ENCODE data around the gene ATG7. TPM values are rescaled to one million over a fixed set of nuclear protein-coding genes. Genes with fewer than 3 reads are reported as not detected.
"Not testable (repeated sequence)": the region's sequence is repeated elsewhere in the genome, so short reads cannot be mapped to it uniquely, and the experiment has no call there.

ATG7 gene
- total RNA-seq, 5 donors from 2014 or later (not counting 1 experiment from before 2014, with no cell fraction given): 29.0 to 39.3 (median 37.4) TPM

DNA sequence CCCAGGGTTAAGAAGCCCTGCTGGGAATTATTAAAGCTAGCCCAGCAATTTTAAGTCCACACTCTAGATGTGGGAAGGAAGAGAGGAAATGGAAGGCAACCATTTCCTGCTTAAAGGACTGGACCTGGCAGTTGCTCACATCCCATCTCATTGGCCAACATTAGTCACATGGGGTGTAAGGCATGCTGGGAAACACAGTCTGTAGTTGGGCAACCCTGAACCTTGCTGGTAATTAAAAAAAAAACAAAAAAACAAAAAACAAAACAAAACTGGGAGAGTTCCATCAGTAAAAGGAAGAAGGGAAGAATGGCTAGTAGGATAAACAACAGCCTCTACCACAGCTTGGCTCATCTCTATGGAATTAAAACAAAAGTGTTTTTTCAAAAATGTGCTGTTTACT lies 235.5 kb downstream of the ATG7 start:
- no peak overlapping the region for H3K27ac ChIP-seq (ENCODE audit: low read length)

DNA sequence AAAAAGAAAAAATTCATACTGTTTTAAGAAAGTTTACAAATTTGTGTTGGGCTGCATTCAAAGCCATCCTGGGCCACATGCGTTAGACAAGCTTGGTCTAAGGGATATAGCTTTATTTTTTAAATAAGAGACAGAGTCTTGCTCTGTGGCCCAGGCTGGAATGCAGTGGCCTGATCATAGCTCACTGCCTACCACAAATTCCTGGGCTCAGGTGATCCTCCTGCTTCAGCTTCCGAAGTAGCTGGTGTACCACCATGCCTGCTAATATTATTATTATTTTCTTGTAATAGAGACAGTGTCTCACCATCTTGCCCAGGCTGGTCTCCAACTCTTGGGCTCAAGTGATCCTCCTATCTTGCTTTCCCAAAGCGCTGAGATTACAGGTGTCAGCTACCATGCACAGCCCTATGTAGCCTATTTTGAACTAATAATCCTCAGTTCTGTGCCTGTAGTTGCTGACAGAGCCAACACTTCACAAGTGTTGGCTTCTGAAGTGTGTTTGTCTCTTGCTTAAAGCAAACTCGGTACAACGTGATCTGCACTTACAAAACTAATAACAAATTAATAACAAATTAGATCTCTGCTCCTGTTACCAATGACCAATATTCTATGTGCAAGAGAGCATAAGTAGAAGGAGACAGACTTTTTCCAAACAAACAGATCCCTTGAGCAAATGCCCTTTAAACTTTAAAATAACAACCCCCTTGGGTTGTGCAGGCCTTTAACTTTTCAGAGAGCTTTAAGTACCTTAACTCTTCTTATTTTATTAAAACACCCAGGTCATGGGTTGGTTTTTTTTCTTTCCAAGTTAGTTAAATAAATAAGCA lies 236.4 kb downstream of the ATG7 start:
- no peak for DNase-seq
- WGBS (ENCODE audit: insufficient coverage): 100% methylated on average over 2 of the region's 5 CpGs
- no peaks in the 10 kb centered on the region for H3K9me3 Mint-ChIP-seq
- Histone ChIP-seq H3K9me3 (no peaks in the 10 kb centered on the region), H3K27me3 (replicated peaks in 1 of 2; ENCODE audit: control insufficient read depth in 2 of 2, extremely low read depth in 1 of 2, insufficient read depth in 2 of 2, low read length in 1 of 2) (no peaks in the 10 kb centered on the region), H3K4me1 (ENCODE audit: control insufficient read depth in 1 of 2, extremely low read depth in 1 of 2, insufficient read depth in 2 of 2, low read length in 2 of 2) (no peaks in the 10 kb centered on the region), H3K4me3 (ENCODE audit: control insufficient read depth in 1 of 2, extremely low read depth in 1 of 2, low read length in 1 of 2) (no peak overlapping the region), H3K27ac (ENCODE audit: low read length) (no peak overlapping the region), H3K36me3 (ENCODE audit: control insufficient read depth in 2 of 2, extremely low read depth in 1 of 2, insufficient read depth in 1 of 2, low read length in 1 of 2) (no peaks in the 10 kb centered on the region)
- CTCF ChIA-PET: interaction anchor here (0.5 to 0.6 kb wide), 2 partner anchors 65 to 960 kb away, joined by 3 to 4 read pairs; no protein-coding TSS in a partner anchor
- peaks cover 26% of the 10 kb centered on the region for H3K36me3 Mint-ChIP-seq
- POLR2A ChIA-PET: no interaction called here
- H3K4me3 Mint-ChIP-seq: no peak overlapping the region
- H3K27ac Mint-ChIP-seq: no peak overlapping the region
- H3K27me3 Mint-ChIP-seq: no peaks in the 10 kb centered on the region
- H3K4me1 Mint-ChIP-seq: peaks cover 0 to 5% (median 0%) of the 10 kb centered on the region in 3 donors
- ATAC-seq (replicated peaks in 1 of 4): no peak

More for the DNA sequence above, 235.5 kb downstream of the ATG7 start:
- DNase-seq: no peak
- Histone ChIP-seq H3K4me3 (ENCODE audit: control insufficient read depth in 1 of 2, extremely low read depth in 1 of 2, low read length in 1 of 2) (no peak overlapping the region), H3K9me3 (no peaks in the 10 kb centered on the region), H3K36me3 (ENCODE audit: control insufficient read depth in 2 of 2, extremely low read depth in 1 of 2, insufficient read depth in 1 of 2, low read length in 1 of 2) (no peaks in the 10 kb centered on the region), H3K27me3 (replicated peaks in 1 of 2; ENCODE audit: control insufficient read depth in 2 of 2, extremely low read depth in 1 of 2, insufficient read depth in 2 of 2, low read length in 1 of 2) (no peaks in the 10 kb centered on the region), H3K4me1 (ENCODE audit: control insufficient read depth in 1 of 2, extremely low read depth in 1 of 2, insufficient read depth in 2 of 2, low read length in 2 of 2) (no peaks in the 10 kb centered on the region)
- H3K4me3 Mint-ChIP-seq: no peak overlapping the region
- H3K27me3 Mint-ChIP-seq: no peaks in the 10 kb centered on the region
- no peak overlapping the region for H3K27ac Mint-ChIP-seq
- CTCF ChIA-PET: no interaction called here
- no peaks in the 10 kb centered on the region for H3K9me3 Mint-ChIP-seq
- no peak for ATAC-seq (replicated peaks in 1 of 4)
- peaks cover 26% of the 10 kb centered on the region for H3K36me3 Mint-ChIP-seq
- POLR2A ChIA-PET: interaction anchor here in 1 of 2 donors (0.6 kb wide), 1 partner anchor 85 kb away, joined by 11 read pairs; no protein-coding TSS in a partner anchor
- peaks cover 0 to 5% (median 0%) of the 10 kb centered on the region in 3 donors for H3K4me1 Mint-ChIP-seq

- DNase-seq (no peak), ATAC-seq (replicated peaks in 1 of 4) (no peak)
- H3K4me1 Mint-ChIP-seq: peaks cover 0 to 13% (median under 1%) of the 10 kb centered on the region in 3 donors
- H3K9me3 ChIP-seq: no peaks in the 10 kb centered on the region
- ChIA-PET POLR2A (no interaction called here), CTCF (no interaction called here)
- H3K4me1 ChIP-seq (ENCODE audit: control insufficient read depth in 1 of 2, extremely low read depth in 1 of 2, insufficient read depth in 2 of 2, low read length in 2 of 2): no peaks in the 10 kb centered on the region
- no peaks in the 10 kb centered on the region for H3K27me3 ChIP-seq (replicated peaks in 1 of 2; ENCODE audit: control insufficient read depth in 2 of 2, extremely low read depth in 1 of 2, insufficient read depth in 2 of 2, low read length in 1 of 2)
- H3K27ac Mint-ChIP-seq: no peak overlapping the region
- no peaks in the 10 kb centered on the region for H3K36me3 ChIP-seq (ENCODE audit: control insufficient read depth in 2 of 2, extremely low read depth in 1 of 2, insufficient read depth in 1 of 2, low read length in 1 of 2)
- no peaks in the 10 kb centered on the region for H3K27me3 Mint-ChIP-seq
- H3K4me3 Mint-ChIP-seq: no peak overlapping the region
- H3K4me3 ChIP-seq (ENCODE audit: control insufficient read depth in 1 of 2, extremely low read depth in 1 of 2, low read length in 1 of 2): no peak overlapping the region
- peaks cover 30% of the 10 kb centered on the region for H3K36me3 Mint-ChIP-seq
- 100% methylated on average over 3 of the region's 9 CpGs for WGBS (ENCODE audit: insufficient coverage)
- H3K9me3 Mint-ChIP-seq: no peaks in the 10 kb centered on the region
- no peak overlapping the region for H3K27ac ChIP-seq (ENCODE audit: low read length)
These were observed 237.2 kb downstream of the ATG7 start for GRCh38 chr3:11509173-11510000.

DNA sequence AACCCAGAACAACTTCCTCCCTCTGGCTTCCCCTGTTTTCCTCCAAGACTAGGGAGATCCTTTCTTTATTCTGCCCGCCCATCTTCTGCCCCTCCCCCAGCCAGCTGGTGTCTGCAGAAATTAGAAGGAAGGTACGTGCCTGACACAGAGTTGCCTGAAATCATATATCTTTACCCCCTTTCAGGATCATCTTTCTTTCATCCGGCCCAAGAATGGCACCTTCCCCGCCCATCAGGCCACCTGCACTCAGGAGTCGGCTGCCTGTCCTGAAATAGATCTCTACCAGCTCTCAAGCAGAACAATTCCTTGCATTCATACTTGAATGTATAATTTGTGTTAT lies 237.8 kb downstream of the ATG7 start:
- H3K27me3 ChIP-seq (replicated peaks in 1 of 2; ENCODE audit: control insufficient read depth in 2 of 2, extremely low read depth in 1 of 2, insufficient read depth in 2 of 2, low read length in 1 of 2): no peaks in the 10 kb centered on the region
- Mint-ChIP-seq H3K36me3 (peaks cover 34% of the 10 kb centered on the region), H3K9me3 (no peaks in the 10 kb centered on the region), H3K27me3 (no peaks in the 10 kb centered on the region), H3K4me3 (no peak overlapping the region), H3K27ac (no peak overlapping the region), H3K4me1 (peaks cover 0 to 16% (median 2%) of the 10 kb centered on the region in 3 donors)
- H3K4me1 ChIP-seq (ENCODE audit: control insufficient read depth in 1 of 2, extremely low read depth in 1 of 2, insufficient read depth in 2 of 2, low read length in 2 of 2): no peaks in the 10 kb centered on the region
- no peak overlapping the region for H3K4me3 ChIP-seq (ENCODE audit: control insufficient read depth in 1 of 2, extremely low read depth in 1 of 2, low read length in 1 of 2)
- POLR2A ChIA-PET: no interaction called here
- no peak overlapping the region for H3K27ac ChIP-seq (ENCODE audit: low read length)
- CTCF ChIA-PET: no interaction called here
- WGBS (ENCODE audit: insufficient coverage): 88% methylated on average over 2 of the region's 5 CpGs
- H3K36me3 ChIP-seq (ENCODE audit: control insufficient read depth in 2 of 2, extremely low read depth in 1 of 2, insufficient read depth in 1 of 2, low read length in 1 of 2): no peaks in the 10 kb centered on the region
- ATAC-seq (replicated peaks in 1 of 4) (no peak), DNase-seq (no peak)
- no peaks in the 10 kb centered on the region for H3K9me3 ChIP-seq

DNA sequence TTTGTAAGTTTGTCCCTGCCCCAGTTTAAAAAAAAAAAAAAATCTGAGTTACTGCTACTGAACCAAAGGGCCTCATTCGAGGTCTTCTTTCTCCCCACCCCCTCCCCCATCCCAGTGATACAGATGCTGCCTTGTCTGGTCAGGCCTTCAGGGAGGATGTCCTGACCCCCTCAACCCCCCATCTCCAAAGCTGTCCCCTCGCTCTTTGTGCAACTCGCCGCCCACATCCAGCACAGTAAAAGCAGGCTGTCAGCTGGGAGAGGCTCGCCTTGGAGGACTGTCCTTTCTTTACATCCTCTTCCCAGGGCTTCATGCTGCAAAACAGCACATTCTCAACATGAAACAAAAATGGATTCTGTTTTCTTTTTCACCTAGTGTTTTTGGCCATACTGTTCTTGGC lies 238.2 kb downstream of the ATG7 start:
- DNase-seq (no peak), ATAC-seq (replicated peaks in 1 of 4) (no peak)
- Mint-ChIP-seq H3K4me3 (no peak overlapping the region), H3K36me3 (peaks cover 35% of the 10 kb centered on the region), H3K27ac (no peak overlapping the region), H3K9me3 (no peaks in the 10 kb centered on the region), H3K27me3 (no peaks in the 10 kb centered on the region), H3K4me1 (peaks cover 0 to 16% (median 2%) of the 10 kb centered on the region in 3 donors)
- POLR2A ChIA-PET: no interaction called here
- no peaks in the 10 kb centered on the region for H3K27me3 ChIP-seq (replicated peaks in 1 of 2; ENCODE audit: control insufficient read depth in 2 of 2, extremely low read depth in 1 of 2, insufficient read depth in 2 of 2, low read length in 1 of 2)
- no peaks in the 10 kb centered on the region for H3K9me3 ChIP-seq
- whole genome bisulfite sequencing (ENCODE audit: insufficient coverage): 96% methylated on average over 4 of the region's 5 CpGs
- CTCF ChIA-PET: no interaction called here
- H3K4me3 ChIP-seq (ENCODE audit: control insufficient read depth in 1 of 2, extremely low read depth in 1 of 2, low read length in 1 of 2): no peak overlapping the region
- no peaks in the 10 kb centered on the region for H3K4me1 ChIP-seq (ENCODE audit: control insufficient read depth in 1 of 2, extremely low read depth in 1 of 2, insufficient read depth in 2 of 2, low read length in 2 of 2)
- no peak overlapping the region for H3K27ac ChIP-seq (ENCODE audit: low read length)
- no peaks in the 10 kb centered on the region for H3K36me3 ChIP-seq (ENCODE audit: control insufficient read depth in 2 of 2, extremely low read depth in 1 of 2, insufficient read depth in 1 of 2, low read length in 1 of 2)

DNA sequence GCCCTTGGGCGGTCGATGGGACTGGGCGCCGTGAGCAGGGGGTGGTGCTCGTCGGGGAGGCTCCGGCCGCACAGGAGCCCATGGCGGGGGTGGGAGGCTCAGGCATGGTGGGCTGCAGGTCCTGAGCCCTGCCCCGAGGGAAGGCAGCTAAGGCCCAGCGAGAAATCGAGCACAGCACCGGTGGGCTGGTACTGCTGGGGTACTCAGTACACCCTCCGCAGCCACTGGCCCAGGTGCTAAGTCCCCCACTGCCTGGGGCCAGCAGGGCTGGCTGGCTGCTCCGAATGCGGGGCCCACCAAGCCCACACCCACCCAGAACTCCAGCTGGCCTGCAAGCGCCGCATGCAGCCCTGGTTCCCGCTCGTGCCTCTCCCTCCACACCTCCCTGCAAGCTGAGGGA lies 239.4 kb downstream of the ATG7 start:
- DNase-seq; H3K9me3 Mint-ChIP-seq; H3K4me3 Mint-ChIP-seq; H3K4me3 ChIP-seq (ENCODE audit: control insufficient read depth in 1 of 2, extremely low read depth in 1 of 2, low read length in 1 of 2); CTCF ChIA-PET; H3K4me1 ChIP-seq (ENCODE audit: control insufficient read depth in 1 of 2, extremely low read depth in 1 of 2, insufficient read depth in 2 of 2, low read length in 2 of 2); H3K27me3 Mint-ChIP-seq; H3K27ac ChIP-seq (ENCODE audit: low read length); ATAC-seq (replicated peaks in 1 of 4); H3K9me3 ChIP-seq; POLR2A ChIA-PET; H3K27ac Mint-ChIP-seq; H3K36me3 ChIP-seq (ENCODE audit: control insufficient read depth in 2 of 2, extremely low read depth in 1 of 2, insufficient read depth in 1 of 2, low read length in 1 of 2); H3K27me3 ChIP-seq (replicated peaks in 1 of 2; ENCODE audit: control insufficient read depth in 2 of 2, extremely low read depth in 1 of 2, insufficient read depth in 2 of 2, low read length in 1 of 2): not testable (repeated sequence)
- Mint-ChIP-seq H3K36me3 (peaks cover 35% of the 10 kb centered on the region), H3K4me1 (peaks cover 0 to 16% (median 2%) of the 10 kb centered on the region in 3 donors)
- WGBS (ENCODE audit: insufficient coverage): 96% methylated on average over 7 of the region's 20 CpGs

All from T-cell (primary cell).